K562 treated with DMSO at 1 percent for 24 hours (cell line): ENCODE results near the gene OBI1. TPM values are rescaled to one million over a fixed set of nuclear protein-coding genes. Genes with fewer than 3 reads are reported as not detected.

Experiments
- total RNA-seq: library from RNA; unstranded; fragments of 300-600 nt; gene quantifications from 2 replicates; pipeline ENCODE4 v1.2.3, GENCODE V29; 2022; ENCODE audit warnings: low read depth; ENCODE audit not compliant: insufficient read depth

The OBI1 gene, protein sequence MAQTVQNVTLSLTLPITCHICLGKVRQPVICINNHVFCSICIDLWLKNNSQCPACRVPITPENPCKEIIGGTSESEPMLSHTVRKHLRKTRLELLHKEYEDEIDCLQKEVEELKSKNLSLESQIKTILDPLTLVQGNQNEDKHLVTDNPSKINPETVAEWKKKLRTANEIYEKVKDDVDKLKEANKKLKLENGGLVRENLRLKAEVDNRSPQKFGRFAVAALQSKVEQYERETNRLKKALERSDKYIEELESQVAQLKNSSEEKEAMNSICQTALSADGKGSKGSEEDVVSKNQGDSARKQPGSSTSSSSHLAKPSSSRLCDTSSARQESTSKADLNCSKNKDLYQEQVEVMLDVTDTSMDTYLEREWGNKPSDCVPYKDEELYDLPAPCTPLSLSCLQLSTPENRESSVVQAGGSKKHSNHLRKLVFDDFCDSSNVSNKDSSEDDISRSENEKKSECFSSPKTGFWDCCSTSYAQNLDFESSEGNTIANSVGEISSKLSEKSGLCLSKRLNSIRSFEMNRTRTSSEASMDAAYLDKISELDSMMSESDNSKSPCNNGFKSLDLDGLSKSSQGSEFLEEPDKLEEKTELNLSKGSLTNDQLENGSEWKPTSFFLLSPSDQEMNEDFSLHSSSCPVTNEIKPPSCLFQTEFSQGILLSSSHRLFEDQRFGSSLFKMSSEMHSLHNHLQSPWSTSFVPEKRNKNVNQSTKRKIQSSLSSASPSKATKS
- total RNA-seq, result 4.5 and 6.0 TPM in 2 replicates

DNA sequence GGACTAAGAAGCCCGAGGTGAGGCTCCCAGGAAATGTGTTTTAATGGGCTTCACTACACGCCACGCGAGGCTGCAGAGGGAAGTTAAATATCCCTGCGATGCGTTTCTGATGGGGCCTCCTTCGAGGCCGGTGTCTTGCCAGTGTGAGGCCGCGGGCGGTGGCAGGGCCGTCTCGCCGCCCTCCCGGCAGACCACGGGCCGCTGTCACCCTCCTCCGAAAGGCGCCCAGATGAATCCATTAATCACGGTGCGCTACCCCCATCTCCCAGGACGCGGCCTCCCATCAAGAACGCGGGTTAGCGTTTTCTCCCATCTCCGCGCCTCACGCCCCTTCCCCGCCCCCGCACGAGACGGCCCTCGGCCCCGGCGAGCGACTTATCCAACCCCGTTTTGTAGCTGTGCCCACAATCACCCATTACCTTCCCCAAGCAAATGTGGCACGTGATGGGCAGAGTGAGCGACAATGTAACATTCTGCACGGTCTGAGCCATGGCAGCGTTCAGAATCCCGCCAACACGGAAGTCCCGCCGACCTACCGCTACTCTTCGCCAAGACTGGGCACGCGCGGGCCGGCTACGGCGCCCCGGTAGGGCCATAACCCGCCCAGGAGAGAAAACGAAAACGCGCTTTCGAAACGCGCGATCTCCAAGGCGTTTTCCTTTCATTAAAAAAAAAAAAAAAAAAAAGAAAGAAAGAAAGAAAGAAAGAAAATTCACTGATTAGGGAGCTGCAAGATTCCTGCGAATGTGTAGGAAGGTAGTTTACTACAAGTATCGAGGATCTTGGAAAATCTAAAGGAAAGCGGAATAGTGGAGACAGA is at the start of gene OBI1:
TSS of gene OBI1 (minus strand) at position 526 of the 820 bp plus-strand sequence. CDS start at position 491, 35 bp downstream.

DNA sequence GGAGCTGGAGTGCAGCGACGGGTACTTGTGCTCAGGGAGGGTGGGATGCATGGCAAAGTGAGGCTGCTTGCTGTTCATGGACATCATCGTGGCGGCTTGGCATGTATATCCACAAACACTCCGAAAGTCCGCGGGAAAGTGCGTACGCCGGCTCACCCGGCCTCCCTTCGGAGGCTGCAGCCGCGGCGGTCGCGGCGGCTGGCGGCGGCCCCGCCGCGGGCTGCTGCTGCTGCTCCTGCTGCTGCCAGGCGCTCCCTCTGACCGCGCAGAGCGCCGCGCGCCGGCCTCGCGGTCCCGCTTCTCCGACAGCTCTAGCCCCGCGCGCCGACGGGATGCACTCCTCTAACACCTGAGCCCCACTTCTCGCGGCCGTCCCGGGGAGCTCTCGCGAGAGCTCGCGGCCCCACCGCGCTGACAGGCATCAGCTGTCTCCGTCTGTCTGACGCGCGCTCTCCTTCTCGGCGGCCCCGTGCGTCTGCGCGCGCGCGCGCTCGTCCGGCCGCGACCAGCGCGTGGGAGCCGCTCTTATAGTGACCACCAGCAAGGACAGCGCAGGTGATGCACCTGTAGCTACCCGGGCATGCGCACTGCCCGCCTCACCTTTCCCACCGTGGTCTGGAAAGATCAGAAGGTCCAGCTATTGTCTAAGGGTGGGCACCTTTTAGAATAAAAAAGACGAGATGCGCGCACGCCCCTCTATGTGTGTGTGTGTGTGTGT is 55.6 kb downstream of the OBI1 start, which contains the start of gene POU4F1:
TSS of gene POU4F1 (minus strand) at position 313 of the 718 bp plus-strand sequence. CDS start at position 87, 226 bp downstream.

Other genes with a start within 250 kb of the OBI1 start
- 2.6 and 3.0 TPM in 2 replicates for gene POU4F1, start 55.6 kb downstream of the OBI1 start, total RNA-seq